A549 treated with RU486 at 1 μM for 4 hours (cell line): ENCODE results near the gene PCDHB4. TPM values are rescaled to one million over a fixed set of nuclear protein-coding genes. Genes with fewer than 3 reads are reported as not detected.

Experiments used
- total RNA-seq: library from RNA; stranded (reverse); fragments of 200-300 nt; extraction: Qiagen RNA extraction; gene quantifications from 5 replicates; pipeline ENCODE4 v1.2.3, GENCODE V29; 2022; ENCODE audit warnings: low read depth

The PCDHB4 gene
- total RNA-seq: 0.03 to 0.08 TPM (median 0.05 TPM) in 5 replicates

DNA sequence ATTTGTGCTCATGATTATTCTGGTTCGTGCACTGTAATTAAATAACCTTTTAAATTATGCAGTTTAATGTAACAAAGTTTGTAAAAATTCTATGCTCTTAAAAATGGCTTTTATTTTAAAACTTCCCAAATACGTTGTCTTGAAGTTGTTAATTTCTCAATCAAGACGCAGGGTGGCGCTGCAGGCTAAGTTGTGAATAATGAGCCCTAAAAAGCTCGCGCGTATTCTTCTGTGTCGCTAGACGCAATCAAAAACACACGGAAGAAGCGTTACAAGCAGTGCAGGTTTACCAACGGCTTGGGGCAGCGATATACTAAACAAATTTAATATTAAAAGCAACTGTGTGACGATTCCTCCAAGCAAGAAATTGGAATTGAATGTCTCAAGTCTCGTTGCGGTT lies at the start of gene PCDHB4:
Gene PCDHB4, plus strand, starts transcription at position 256 of the 400 bp plus-strand sequence. CDS start 181 bp downstream, outside the sequence.

DNA sequence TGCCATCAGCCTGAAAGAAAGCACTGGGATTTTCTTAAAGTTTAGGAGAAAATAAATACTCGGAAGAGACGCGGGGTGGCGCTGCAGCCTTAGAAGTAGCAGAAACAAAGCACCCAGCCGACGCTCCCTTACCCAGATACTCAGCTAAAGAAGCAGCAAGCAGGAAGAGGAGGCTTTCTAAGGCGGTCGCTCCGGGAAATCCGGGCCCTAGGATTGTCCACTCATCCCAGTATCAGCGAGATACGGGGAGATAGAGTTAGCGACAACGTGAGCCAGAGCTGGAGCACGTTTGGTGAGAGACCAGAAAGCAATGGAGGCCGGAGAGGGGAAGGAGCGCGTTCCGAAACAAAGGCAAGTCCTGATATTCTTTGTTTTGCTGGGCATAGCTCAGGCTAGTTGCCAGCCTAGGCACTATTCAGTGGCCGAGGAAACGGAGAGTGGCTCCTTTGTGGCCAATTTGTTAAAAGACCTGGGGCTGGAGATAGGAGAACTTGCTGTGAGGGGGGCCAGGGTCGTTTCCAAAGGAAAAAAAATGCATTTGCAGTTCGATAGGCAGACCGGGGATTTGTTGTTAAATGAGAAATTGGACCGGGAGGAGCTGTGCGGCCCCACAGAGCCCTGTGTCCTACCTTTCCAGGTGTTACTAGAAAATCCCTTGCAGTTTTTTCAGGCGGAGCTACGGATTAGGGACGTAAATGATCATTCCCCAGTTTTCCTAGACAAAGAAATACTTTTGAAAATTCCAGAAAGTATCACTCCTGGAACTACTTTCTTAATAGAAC lies 26.9 kb upstream of the PCDHB4 start, which contains the start of gene PCDHB2:
Gene PCDHB2, plus strand, starts transcription at position 135 of the 782 bp plus-strand sequence. Its CDS starts 176 bp downstream, at position 311.

DNA sequence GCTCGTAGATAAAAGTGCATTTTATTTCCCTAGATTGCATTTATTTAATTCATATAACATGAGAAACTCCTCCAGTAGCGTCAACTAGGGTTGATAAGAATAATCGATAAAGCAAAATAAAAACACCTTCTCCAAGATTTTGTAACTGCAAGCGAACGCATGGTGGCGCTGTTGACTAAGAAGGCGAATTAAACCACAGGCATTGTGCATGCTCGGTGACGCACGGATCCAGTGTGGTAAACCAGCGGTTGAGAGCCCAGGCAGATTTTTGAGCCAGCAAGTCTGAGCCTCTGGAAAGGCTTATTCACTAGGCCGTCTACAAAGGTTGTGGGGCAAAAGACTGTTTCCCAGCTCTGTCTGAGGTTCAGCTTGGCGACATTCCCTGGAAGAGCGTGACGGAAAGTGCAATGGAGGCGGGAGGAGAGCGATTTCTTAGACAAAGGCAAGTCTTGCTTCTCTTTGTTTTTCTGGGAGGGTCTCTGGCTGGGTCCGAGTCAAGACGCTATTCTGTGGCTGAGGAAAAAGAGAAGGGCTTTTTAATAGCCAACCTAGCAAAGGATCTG lies 21.3 kb upstream of the PCDHB4 start, which contains the start of gene PCDHB3:
Gene PCDHB3, plus strand, starts transcription at position 231 of the 563 bp plus-strand sequence. Its CDS starts 177 bp downstream, at position 408.

DNA sequence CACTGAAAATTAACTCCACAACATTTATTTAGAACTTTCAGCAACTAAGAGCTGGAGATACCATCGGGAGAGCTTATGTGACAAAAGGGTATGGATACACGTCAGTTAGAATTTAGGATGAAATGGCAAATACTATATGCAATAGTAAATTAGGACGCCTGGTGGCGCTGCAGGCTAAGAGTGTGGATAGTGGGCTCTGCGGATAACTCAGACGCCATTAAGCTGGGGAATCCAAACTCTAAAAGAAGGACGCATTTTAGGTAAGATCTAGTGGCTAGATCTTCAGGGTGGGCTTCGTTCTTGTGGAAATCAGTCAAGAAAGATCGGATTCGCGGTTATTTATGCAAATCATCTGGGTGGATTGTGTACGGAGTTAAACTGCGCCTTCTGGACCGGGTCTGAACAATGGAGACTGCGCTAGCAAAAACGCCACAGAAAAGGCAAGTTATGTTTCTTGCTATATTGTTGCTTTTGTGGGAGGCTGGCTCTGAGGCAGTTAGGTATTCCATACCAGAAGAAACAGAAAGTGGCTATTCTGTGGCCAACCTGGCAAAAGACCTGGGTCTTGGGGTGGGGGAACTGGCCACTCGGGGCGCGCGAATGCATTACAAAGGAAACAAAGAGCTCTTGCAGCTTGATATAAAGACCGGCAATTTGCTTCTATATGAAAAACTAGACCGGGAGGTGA lies 13.6 kb downstream of the PCDHB4 start, which contains the start of gene PCDHB5:
Gene PCDHB5, plus strand, starts transcription at position 177 of the 688 bp plus-strand sequence. Its CDS starts 229 bp downstream, at position 406.

GRCh38 chr5:141149812-141150211 lies 28.2 kb downstream of the PCDHB4 start, which contains the start of gene PCDHB6:
TSS of gene PCDHB6 (plus strand) at chr5:141150057. CDS start at chr5:141150258, 201 bp downstream.

GRCh38 chr5:141172381-141173204 lies 51.0 kb downstream of the PCDHB4 start, which contains the start of gene PCDHB7:
TSS of gene PCDHB7 (plus strand) at chr5:141172644. CDS start at chr5:141172836, 192 bp downstream.

Other genes starting within 250 kb of the PCDHB4 start
- gene PCDHA12, start 246.5 kb upstream of the PCDHB4 start, total RNA-seq: 1.9 to 3.0 TPM (median 2.7 TPM) in 5 replicates
- gene PCDHA13, start 239.7 kb upstream of the PCDHB4 start, total RNA-seq: 0.06 to 0.09 TPM in 2 of 5 replicates, not detected in the others
- gene PCDHAC1, start 195.5 kb upstream of the PCDHB4 start, total RNA-seq: 1.1 to 1.9 TPM (median 1.3 TPM) in 5 replicates
- gene PCDHAC2, start 155.3 kb upstream of the PCDHB4 start, total RNA-seq: 2.4 to 6.1 TPM (median 2.8 TPM) in 5 replicates
- gene PCDHB1, start 70.4 kb upstream of the PCDHB4 start, total RNA-seq: not detected in 5 replicates
- gene PCDHB2, start 27.2 kb upstream of the PCDHB4 start, total RNA-seq: 2.3 to 4.1 TPM (median 3.6 TPM) in 5 replicates
- gene PCDHB3, start 21.3 kb upstream of the PCDHB4 start, total RNA-seq: 0.03 to 0.06 TPM in 2 of 5 replicates, not detected in the others
- gene PCDHB5, start 13.4 kb downstream of the PCDHB4 start, total RNA-seq: 1.5 to 1.8 TPM (median 1.6 TPM) in 5 replicates
- gene PCDHB6, start 28.2 kb downstream of the PCDHB4 start, total RNA-seq: 0.85 to 1.2 TPM (median 0.92 TPM) in 5 replicates
- not detected in 5 replicates for gene PCDHB7, start 50.8 kb downstream of the PCDHB4 start, total RNA-seq
- 0.25 to 0.43 TPM (median 0.34 TPM) in 5 replicates for gene PCDHB8, start 56.0 kb downstream of the PCDHB4 start, total RNA-seq
- 0.04 to 0.30 TPM (median 0.07 TPM) in 5 replicates for gene PCDHB16, start 60.6 kb downstream of the PCDHB4 start, total RNA-seq
- gene PCDHB9, start 65.3 kb downstream of the PCDHB4 start, total RNA-seq: 0.03 to 0.06 TPM in 2 of 5 replicates, not detected in the others
- gene PCDHB10, start 70.5 kb downstream of the PCDHB4 start, total RNA-seq: 0.06 TPM in 2 of 5 replicates, not detected in the others
- gene PCDHB11, start 77.8 kb downstream of the PCDHB4 start, total RNA-seq: 0.06 to 0.14 TPM (median 0.07 TPM) in 4 of 5 replicates, not detected in the other
- gene PCDHB12, start 86.9 kb downstream of the PCDHB4 start, total RNA-seq: 0.05 to 0.09 TPM in 2 of 5 replicates, not detected in the others
- gene PCDHB13, start 92.1 kb downstream of the PCDHB4 start, total RNA-seq: 0.06 to 0.12 TPM (median 0.09 TPM) in 5 replicates
- 0.07 to 0.21 TPM (median 0.09 TPM) in 5 replicates for gene PCDHB14, start 101.5 kb downstream of the PCDHB4 start, total RNA-seq
- 0.06 to 0.10 TPM (median 0.08 TPM) in 3 of 5 replicates, not detected in the others for gene PCDHB15, start 123.6 kb downstream of the PCDHB4 start, total RNA-seq
- not detected in 5 replicates for gene SLC25A2, start 182.2 kb downstream of the PCDHB4 start, total RNA-seq
- 53.0 to 78.7 TPM (median 74.4 TPM) in 5 replicates for gene TAF7, start 199.0 kb downstream of the PCDHB4 start, total RNA-seq
- gene PCDHGA1, start 208.7 kb downstream of the PCDHB4 start, total RNA-seq: 0.31 to 0.42 TPM (median 0.35 TPM) in 5 replicates
- 0.38 to 0.87 TPM (median 0.47 TPM) in 5 replicates for gene PCDHGA2, start 216.9 kb downstream of the PCDHB4 start, total RNA-seq
- 0.03 TPM in 1 of 5 replicates, not detected in the others for gene PCDHGA3, start 222.0 kb downstream of the PCDHB4 start, total RNA-seq
- gene PCDHGB1, start 228.3 kb downstream of the PCDHB4 start, total RNA-seq: 1.2 to 2.3 TPM (median 1.9 TPM) in 5 replicates
- 0.06 to 0.19 TPM (median 0.09 TPM) in 5 replicates for gene PCDHGA4, start 233.2 kb downstream of the PCDHB4 start, total RNA-seq
- 0.08 TPM in 2 of 5 replicates, not detected in the others for gene PCDHGB2, start 238.2 kb downstream of the PCDHB4 start, total RNA-seq
- 0.07 to 0.30 TPM (median 0.13 TPM) in 5 replicates for gene PCDHGA5, start 242.3 kb downstream of the PCDHB4 start, total RNA-seq
- 0.17 to 0.30 TPM (median 0.23 TPM) in 5 replicates for gene PCDHGB3, start 248.4 kb downstream of the PCDHB4 start, total RNA-seq